ENCODE results near the gene CNOT3. TPM values are rescaled to one million over a fixed set of nuclear protein-coding genes. Genes with fewer than 3 reads are reported as not detected.

Gene CNOT3
- total and polyA plus RNA-seq, 2 of the 13 experiments (the other 11 are each of a cell fraction or from before 2014, with no cell fraction given): 4.3 to 5.8 TPM

GRCh38 chr19:54115109-54116063, 22.2 kb upstream of the CNOT3 start, which contains the start of the genes PRPF31 and TFPT (continued):
- TF ChIP-seq RNF219 (CRISPR knock-in tag; IDR thresholded peaks at IDR 0.05): peak; percentile 50; the same call in 1 of the 2 replicates
- TF ChIP-seq ZNF7 (CRISPR knock-in tag; IDR thresholded peaks at IDR 0.05): no peak
- TF ChIP-seq ZSCAN20 (CRISPR knock-in tag; IDR thresholded peaks at IDR 0.05; ENCODE audit: borderline replicate concordance): no peak
- peak; percentile 71; the same call in 1 of the 2 replicates for TF ChIP-seq ZNF670 (CRISPR knock-in tag; IDR thresholded peaks at IDR 0.05; ENCODE audit: borderline replicate concordance)
- TF ChIP-seq ZNF777 (CRISPR knock-in tag; IDR thresholded peaks at IDR 0.05): no peak
- TF ChIP-seq HOXA7 (CRISPR knock-in tag; IDR thresholded peaks at IDR 0.05): 0 out of 2 replicates have a peak, but pooled peaks have one; percentile 22
- peak; percentile 98 for TF ChIP-seq NFYC (CRISPR knock-in tag; IDR thresholded peaks at IDR 0.05)
- peak; percentile 68; the same call in 1 of the 2 replicates for TF ChIP-seq ZNF737 (CRISPR knock-in tag; IDR thresholded peaks at IDR 0.05; ENCODE audit: borderline replicate concordance)
- TF ChIP-seq NFE2 (CRISPR knock-in tag; IDR thresholded peaks at IDR 0.05): no peak
- peak; percentile 96 for TF ChIP-seq ZNF556 (CRISPR knock-in tag; IDR thresholded peaks at IDR 0.05; ENCODE audit: borderline replicate concordance)
- 0 out of 2 replicates have a peak, but pooled peaks have one; percentile 33 for TF ChIP-seq TEAD2 (CRISPR knock-in tag; IDR thresholded peaks at IDR 0.05)
- TF ChIP-seq ZNF775 (CRISPR knock-in tag; IDR thresholded peaks at IDR 0.05; ENCODE audit: borderline replicate concordance): 0 out of 2 replicates have a peak, but pooled peaks have one; percentile 63
- peak; percentile 62; the same call in 1 of the 2 replicates for TF ChIP-seq ZNF784 (CRISPR knock-in tag; IDR thresholded peaks at IDR 0.05; ENCODE audit: borderline replicate concordance)
- peak; percentile 88; the same call in 1 of the 2 replicates for TF ChIP-seq ZNF350 (CRISPR knock-in tag; IDR thresholded peaks at IDR 0.05; ENCODE audit: borderline replicate concordance, low read depth)
- no peak for TF ChIP-seq NFIB (CRISPR knock-in tag; IDR thresholded peaks at IDR 0.05; ENCODE audit: borderline replicate concordance)
- TF ChIP-seq POGZ (CRISPR knock-in tag; IDR thresholded peaks at IDR 0.05): peak; percentile 73
- TF ChIP-seq HNF1B (CRISPR knock-in tag; IDR thresholded peaks at IDR 0.05): peak; percentile 93
- no peak for TF ChIP-seq RFX3 (CRISPR knock-in tag; IDR thresholded peaks at IDR 0.05)
- no peak; the same call in 1 of the 2 replicates for TF ChIP-seq PAWR (CRISPR knock-in tag; IDR thresholded peaks at IDR 0.05; ENCODE audit: borderline replicate concordance)
- TF ChIP-seq HHEX (CRISPR knock-in tag; IDR thresholded peaks at IDR 0.05): peak; percentile 75
- TF ChIP-seq ZNF883 (CRISPR knock-in tag; IDR thresholded peaks at IDR 0.05; ENCODE audit: not compliant biosample characterization): peak; percentile 56
- no peak for TF ChIP-seq SMAD9 (CRISPR knock-in tag; IDR thresholded peaks at IDR 0.05)
- peak; percentile 88 for TF ChIP-seq SMAD1 (CRISPR knock-in tag; IDR thresholded peaks at IDR 0.05; ENCODE audit: borderline replicate concordance, low read depth)

Data from HepG2 (cell line).